ENCODE measurements around the gene CLN5.

GRCh38 chr13:77038907-77039480 lies 47.1 kb downstream of the CLN5 start:
- TF ChIP-seq CTCF (conservative IDR thresholded peaks at IDR 0.05) (no peak), EZH2 (IDR thresholded peaks at IDR 0.05; ENCODE audit: low read depth) (no peak)
